PC-3 (cell line): ENCODE data around the gene SH3RF3. TPM values are rescaled to one million over a fixed set of nuclear protein-coding genes. Genes with fewer than 3 reads are reported as not detected.

Experiments used
- ATAC-seq: fragments of 200-7000 bp; cut with Tn5 transposase; 2 replicates; pipeline ENCODE4 v1.9.1; 2020; ENCODE audit warnings: mild to moderate bottlenecking, moderate library complexity
- BruUV-seq: library from RNA; stranded (reverse); fragments of 400-500 nt; replicated peaks from 2 replicates; lab custom pipeline; 2021; lab: Mats Ljungman, UMichigan
- CTCF ChIA-PET: fragments of 300-600 bp; sonication (Branson Sonifier 250); formaldehyde crosslinking; loops from one replicate; lab custom pipeline; 2022; ENCODE audit warnings: antibody characterized with exemption; lab: Charles Lee
- POLR2A ChIA-PET: fragments of 300-600 bp; sonication (Branson Sonifier 250); formaldehyde crosslinking; loops from one replicate; lab custom pipeline; 2022; ENCODE audit warnings: antibody characterized with exemption; ENCODE audit not compliant: unreplicated experiment; lab: Charles Lee
- DNase-seq: peaks from one replicate; pipeline ENCODE4 v3.0.0-alpha.2; 2015
- H2AFZ ChIP-seq: fragments of 300-600 bp; sonication (generic); 2 replicates; pipeline ENCODE4 v1.6.0; 2016; ENCODE audit warnings: antibody characterized with exemption, low read length
- H3F3A ChIP-seq: fragments of 300-600 bp; sonication (generic); one replicate; pipeline ENCODE4 v1.6.0; 2017; ENCODE audit warnings: antibody characterized with exemption, low read length, control low read depth, mild to moderate bottlenecking; ENCODE audit not compliant: unreplicated experiment
- H3K27ac ChIP-seq: fragments of 300-600 bp; sonication (generic); 2 replicates; pipeline ENCODE4 v1.5.1; 2016; ENCODE audit warnings: mild to moderate bottlenecking, low read length
- H3K27me3 ChIP-seq: fragments of 300-600 bp; sonication (generic); 2 replicates; pipeline ENCODE4 v1.6.1; 2016; ENCODE audit warnings: low read length, mixed read lengths
- H3K36me3 ChIP-seq: fragments of 300-600 bp; sonication (generic); 2 replicates; pipeline ENCODE4 v1.6.1; 2016; ENCODE audit warnings: low read depth, mixed run types, low read length, mixed read lengths
- H3K4me1 ChIP-seq: fragments of 300-600 bp; sonication (generic); 2 replicates; pipeline ENCODE4 v1.5.1; 2016; ENCODE audit warnings: low read length; ENCODE audit not compliant: insufficient read depth
- H3K4me2 ChIP-seq: fragments of 300-600 bp; sonication (generic); 2 replicates; pipeline ENCODE4 v1.6.0; 2016; ENCODE audit warnings: low read length
- H3K4me3 ChIP-seq: fragments of 300-600 bp; sonication (generic); 2 replicates; pipeline ENCODE4 v1.5.1; 2016; ENCODE audit warnings: mild to moderate bottlenecking, low read length, mixed read lengths
- H3K79me2 ChIP-seq: fragments of 300-600 bp; sonication (generic); 2 replicates; pipeline ENCODE4 v1.6.1; 2017; ENCODE audit warnings: low read length, mixed read lengths
- H3K9ac ChIP-seq: fragments of 300-600 bp; sonication (generic); 2 replicates; pipeline ENCODE4 v1.6.0; 2016; ENCODE audit warnings: mild to moderate bottlenecking, low read length
- H3K9me2 ChIP-seq: fragments of 300-600 bp; sonication (generic); replicated peaks from 2 replicates; pipeline ENCODE4 v1.6.1; 2016; ENCODE audit warnings: mixed run types, low read length, mixed read lengths
- H3K9me3 ChIP-seq: fragments of 300-600 bp; sonication (generic); 2 replicates; pipeline ENCODE4 v1.6.1; 2016; ENCODE audit warnings: low read length, mixed read lengths
- H4K20me1 ChIP-seq: fragments of 300-600 bp; sonication (generic); 2 replicates; pipeline ENCODE4 v1.6.1; 2016; ENCODE audit warnings: low read length, mixed read lengths
- EZH2 ChIP-seq: fragments of 300-600 bp; sonication (generic); IDR thresholded peaks from one replicate; pipeline ENCODE4 v1.6.1; 2017; ENCODE audit warnings: antibody characterized with exemption, mild to moderate bottlenecking, low read length; ENCODE audit not compliant: unreplicated experiment
- EZH2phosphoT487 ChIP-seq: fragments of 300-600 bp; sonication (generic); IDR thresholded peaks from 2 replicates; pipeline ENCODE4 v1.6.1; 2018; ENCODE audit warnings: mild to moderate bottlenecking, antibody characterized with exemption, low read length, borderline replicate concordance
- intact Hi-C: fragments of 100-400 bp; cut with micrococcal nuclease; formaldehyde crosslinking; loops from 2 replicates; pipeline ENCODE4 v1.9.0; 2023
- total RNA-seq: library from RNA; depleted of rRNA; stranded (reverse); fragments of >200 nt; gene quantifications from 2 replicates; pipeline ENCODE4 v1.2.3, GENCODE V29; 2014
- TF ChIP-seq, protein P1 (sequence below): fragments of 300-600 bp; sonication (generic); conservative IDR thresholded peaks from 2 replicates; pipeline ENCODE4 v1.5.1; 2017; ENCODE audit warnings: antibody characterized with exemption, low read depth, mild to moderate bottlenecking, low read length

The SH3RF3 gene
- total RNA-seq, 1 experiment from 2014 or later: 11.7 TPM

DNA sequence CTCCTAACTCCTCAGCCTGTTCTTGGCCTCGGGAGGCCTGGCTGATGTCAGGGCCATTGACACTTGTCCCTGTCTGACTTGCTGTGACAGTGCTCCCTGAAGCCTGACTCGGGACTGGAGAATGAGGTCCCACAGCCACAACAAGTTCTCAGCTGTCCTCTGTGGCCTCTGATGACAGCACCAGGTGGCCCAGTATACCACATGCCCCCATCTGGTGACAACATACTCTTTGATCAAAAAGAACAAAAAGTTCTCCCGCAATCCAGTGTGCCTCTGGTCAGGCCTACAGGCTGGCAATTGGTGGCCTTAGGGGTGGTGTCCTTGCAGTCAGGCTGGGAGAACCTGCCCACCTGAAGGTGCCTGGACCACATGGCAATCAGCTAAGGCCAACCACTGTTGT is 382.2 kb downstream of the SH3RF3 start:
- POLR2A ChIA-PET: interaction anchor here (0.5 kb wide), 1 partner anchor 99 kb away, joined by 8 read pairs; no protein-coding TSS in a partner anchor
- ATAC-seq: no peak

DNA sequence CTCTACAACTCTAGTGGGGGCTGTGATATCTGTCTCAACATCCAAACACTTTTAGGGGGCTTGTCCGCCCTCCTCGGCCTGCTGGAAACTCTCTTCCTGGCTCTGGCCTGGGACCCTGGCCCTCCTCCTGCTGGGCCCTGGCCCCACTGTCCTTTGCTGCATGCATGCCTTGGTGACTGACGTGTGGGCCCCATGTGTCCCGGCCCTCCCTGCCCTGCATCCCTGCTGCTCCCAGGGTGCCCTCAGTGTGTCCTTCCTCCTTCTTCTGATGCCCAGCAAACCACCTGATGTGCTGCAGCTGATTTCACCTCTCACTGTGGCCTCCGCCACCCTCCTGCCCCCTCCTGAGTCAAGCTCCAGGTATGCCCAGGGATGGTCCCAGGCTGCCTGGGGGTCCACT is 383.1 kb downstream of the SH3RF3 start:
- intact Hi-C loops: no loop called here

More for the DNA sequence above, 382.2 kb downstream of the SH3RF3 start:
- H3K4me2 ChIP-seq: no peak overlapping the region
- CTCF ChIA-PET: no interaction called here
- no peaks in the 10 kb centered on the region for H4K20me1 ChIP-seq
- H3K9me2 ChIP-seq: no peaks in the 10 kb centered on the region
- H3K9ac ChIP-seq: no peak overlapping the region
- H3K36me3 ChIP-seq: no peaks in the 10 kb centered on the region
- H3K27me3 ChIP-seq: no peaks in the 10 kb centered on the region
- TF ChIP-seq EZH2: no peak
- no peak for TF ChIP-seq EZH2phosphoT487
- TF ChIP-seq, protein P1, sequence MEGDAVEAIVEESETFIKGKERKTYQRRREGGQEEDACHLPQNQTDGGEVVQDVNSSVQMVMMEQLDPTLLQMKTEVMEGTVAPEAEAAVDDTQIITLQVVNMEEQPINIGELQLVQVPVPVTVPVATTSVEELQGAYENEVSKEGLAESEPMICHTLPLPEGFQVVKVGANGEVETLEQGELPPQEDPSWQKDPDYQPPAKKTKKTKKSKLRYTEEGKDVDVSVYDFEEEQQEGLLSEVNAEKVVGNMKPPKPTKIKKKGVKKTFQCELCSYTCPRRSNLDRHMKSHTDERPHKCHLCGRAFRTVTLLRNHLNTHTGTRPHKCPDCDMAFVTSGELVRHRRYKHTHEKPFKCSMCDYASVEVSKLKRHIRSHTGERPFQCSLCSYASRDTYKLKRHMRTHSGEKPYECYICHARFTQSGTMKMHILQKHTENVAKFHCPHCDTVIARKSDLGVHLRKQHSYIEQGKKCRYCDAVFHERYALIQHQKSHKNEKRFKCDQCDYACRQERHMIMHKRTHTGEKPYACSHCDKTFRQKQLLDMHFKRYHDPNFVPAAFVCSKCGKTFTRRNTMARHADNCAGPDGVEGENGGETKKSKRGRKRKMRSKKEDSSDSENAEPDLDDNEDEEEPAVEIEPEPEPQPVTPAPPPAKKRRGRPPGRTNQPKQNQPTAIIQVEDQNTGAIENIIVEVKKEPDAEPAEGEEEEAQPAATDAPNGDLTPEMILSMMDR: no peak
- DNase-seq: no peak
- no peak overlapping the region for H2AFZ ChIP-seq
- no peaks in the 10 kb centered on the region for H3F3A ChIP-seq
- H3K79me2 ChIP-seq: no peaks in the 10 kb centered on the region
- no TSS peak for BruUV-seq
- H3K27ac ChIP-seq: no peak overlapping the region
- H3K9me3 ChIP-seq: no peaks in the 10 kb centered on the region
- H3K4me3 ChIP-seq: no peak overlapping the region
- intact Hi-C loops: no loop called here
- peaks cover 10% of the 10 kb centered on the region for H3K4me1 ChIP-seq

DNA sequence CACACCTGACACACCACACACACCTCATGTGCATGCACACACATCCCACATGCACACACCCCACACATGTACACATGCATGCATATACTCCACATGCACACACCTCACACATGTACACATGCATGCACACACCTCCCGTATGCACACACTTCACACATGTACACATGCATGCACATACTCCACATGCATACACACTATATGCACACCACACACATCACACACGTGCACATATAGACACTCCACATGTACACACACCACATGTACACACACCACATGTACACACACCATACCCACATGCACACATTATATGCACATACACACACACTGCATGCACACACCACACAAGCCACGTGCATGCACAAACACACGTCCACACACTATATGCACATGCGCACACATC is 384.2 kb downstream of the SH3RF3 start:
- POLR2A ChIA-PET: no interaction called here
- no peaks in the 10 kb centered on the region for H4K20me1 ChIP-seq
- no peak overlapping the region for H3K4me2 ChIP-seq
- no peaks in the 10 kb centered on the region for H3K27me3 ChIP-seq
- no TSS peak for BruUV-seq
- no peaks in the 10 kb centered on the region for H3K9me3 ChIP-seq
- H3K27ac ChIP-seq: no peak overlapping the region
- CTCF ChIA-PET: no interaction called here
- peaks cover 10% of the 10 kb centered on the region for H3K4me1 ChIP-seq
- ATAC-seq: no peak
- no peak for DNase-seq
- no peak for TF ChIP-seq EZH2
- TF ChIP-seq, protein P1: no peak
- TF ChIP-seq EZH2phosphoT487: no peak
- H3K79me2 ChIP-seq: no peaks in the 10 kb centered on the region
- H3K9me2 ChIP-seq: no peaks in the 10 kb centered on the region
- H3K9ac ChIP-seq: no peak overlapping the region
- H3K4me3 ChIP-seq: no peak overlapping the region
- intact Hi-C loops: no loop called here
- H3K36me3 ChIP-seq: no peaks in the 10 kb centered on the region
- H3F3A ChIP-seq: no peaks in the 10 kb centered on the region
- no peak overlapping the region for H2AFZ ChIP-seq

More for the DNA sequence above, 383.1 kb downstream of the SH3RF3 start:
- Histone ChIP-seq H3K9ac (no peak overlapping the region), H3K9me2 (no peaks in the 10 kb centered on the region), H3K9me3 (no peaks in the 10 kb centered on the region), H3K4me2 (no peak overlapping the region), H2AFZ (no peak overlapping the region), H3K4me3 (no peak overlapping the region), H3K27me3 (no peaks in the 10 kb centered on the region), H3K36me3 (no peaks in the 10 kb centered on the region), H3K79me2 (no peaks in the 10 kb centered on the region), H3F3A (no peaks in the 10 kb centered on the region), H3K27ac (no peak overlapping the region), H4K20me1 (no peaks in the 10 kb centered on the region), H3K4me1 (peaks cover 10% of the 10 kb centered on the region)
- DNase-seq: no peak
- ATAC-seq: no peak
- TF ChIP-seq EZH2: no peak
- TF ChIP-seq EZH2phosphoT487: no peak
- ChIA-PET CTCF (no interaction called here), POLR2A (no interaction called here)
- BruUV-seq: no TSS peak
